LNCAP (cell line): ENCODE measurements around the gene DIP2A.

Experiments
- CTCF ChIP-seq: fragments of 450-650 bp; IDR thresholded peaks from 2 replicates; pipeline ENCODE4 v1.5.1; 2017; ENCODE audit warnings: mild to moderate bottlenecking

Gene DIP2A

GRCh38 chr21:46414965-46415275 is 43.8 kb upstream of the DIP2A start:
- no peak for TF ChIP-seq CTCF

GRCh38 chr21:46416551-46416950 is 42.1 kb upstream of the DIP2A start:
- no peak for TF ChIP-seq CTCF

GRCh38 chr21:46418265-46418946 is 40.3 kb upstream of the DIP2A start:
- TF ChIP-seq CTCF = no peak

- TF ChIP-seq CTCF = no peak
These were observed 38.2 kb upstream of the DIP2A start for GRCh38 chr21:46420241-46421190.

- TF ChIP-seq CTCF = no peak
These were observed 37.4 kb upstream of the DIP2A start for GRCh38 chr21:46421191-46421750.

GRCh38 chr21:46421756-46422555 is 36.7 kb upstream of the DIP2A start:
- TF ChIP-seq CTCF = no peak

GRCh38 chr21:46422636-46423241 is 36.0 kb upstream of the DIP2A start:
- TF ChIP-seq CTCF = no peak
